Testis (tissue), 3 donors: ENCODE measurements around the gene POLR3H. TPM values are rescaled to one million over a fixed set of nuclear protein-coding genes. Genes with fewer than 3 reads are reported as not detected.

ENCODE experiments used
- DNase-seq: peaks from one replicate; pipeline ENCODE4 v3.0.0-alpha.2; 2019
- H3K27ac ChIP-seq, 2 donors: fragments of 200-600 bp; sonication (generic); one replicate each; pipeline ENCODE4 v1.5.1; 2019
- H3K27me3 ChIP-seq: fragments of 200-600 bp; sonication (generic); one replicate; pipeline ENCODE4 v1.5.1; 2019
- H3K36me3 ChIP-seq: fragments of 200-600 bp; sonication (generic); one replicate; pipeline ENCODE4 v1.5.1; 2017; ENCODE audit warnings: low read depth; ENCODE audit errors: missing control alignments
- H3K4me1 ChIP-seq: fragments of 200-600 bp; sonication (generic); one replicate; pipeline ENCODE4 v1.5.1; 2019
- H3K4me3 ChIP-seq, 2 donors: fragments of 200-600 bp; sonication (generic); one replicate each; pipeline ENCODE4 v1.5.1; 2017 to 2019
- H3K9me3 ChIP-seq: fragments of 200-600 bp; sonication (generic); one replicate; pipeline ENCODE4 v1.5.1; 2017
- CTCF ChIP-seq, 3 experiments: fragments of 450-650 bp in 2 of 3; fragments of 200-600 bp in 1 of 3; sonication (generic) in 1 of 3; IDR thresholded peaks; one replicate each; pipeline ENCODE4 v1.5.1; 2016 to 2019; ENCODE audit warnings: antibody characterized with exemption in 3 of 3, mild to moderate bottlenecking in 2 of 3, moderate library complexity in 1 of 3
- POLR2A ChIP-seq: fragments of 450-650 bp; IDR thresholded peaks from one replicate; pipeline ENCODE4 v1.6.1; 2017; ENCODE audit warnings: antibody characterized with exemption, mild to moderate bottlenecking, moderate library complexity
- WGBS, 2 donors: methylation state at CpG; one replicate each; pipeline ENCODE4 v1.1.5; 2018; 5-methylcytosine and 5-hydroxymethylcytosine counted together
- intact Hi-C: fragments of 100-400 bp; cut with DNase I; formaldehyde crosslinking; loops from one replicate; pipeline ENCODE4 v1.15.1; 2023; ENCODE audit warnings: low total_unique reads
- polyA plus RNA-seq: library from polyadenylated mRNA; stranded (reverse); fragments of 350-450 nt; fragmentation: Illumina TruSeq; extraction: RNeasy Lipid Tissue Mini Kit (QIAGEN cat#74804); gene quantifications from one replicate; pipeline ENCODE4 v1.2.3, GENCODE V29; 2014; ENCODE audit warnings: low read depth, low replicate concordance; ENCODE audit not compliant: insufficient read depth
- total RNA-seq, 2 donors: library from RNA; depleted of rRNA; stranded (reverse); fragments of >200 nt; gene quantifications; one replicate each; pipeline ENCODE4 v1.2.3, GENCODE V29; 2016

The POLR3H gene
- total and polyA plus RNA-seq, 3 donors from 2014 or later, result 23.3 to 38.9 (median 24.6) TPM

- Histone ChIP-seq H3K9me3 (no peaks in the 10 kb centered on the region), H3K36me3 (no peaks in the 10 kb centered on the region), H3K4me3 (no peak overlapping the region), H3K27me3 (no peaks in the 10 kb centered on the region), H3K27ac (peak overlapping the region in 1 of 2 donors; percentile 72), H3K4me1 (peaks cover 40% of the 10 kb centered on the region)
- 47 to 57% methylated on average over 18 to 19 of the region's 19 CpGs for WGBS, 2 donors
- TF ChIP-seq POLR2A (no peak), CTCF (IDR thresholded peaks at IDR 0.05) (no peak)
- peak; percentile 90 for DNase-seq
- intact Hi-C loops, result no loop called here
Measured at GRCh38 chr22:41557401-41558240, 13.4 kb upstream of the POLR3H start.

GRCh38 chr22:41556561-41556960, 12.3 kb upstream of the POLR3H start:
- Histone ChIP-seq H3K9me3 (no peaks in the 10 kb centered on the region), H3K27ac (no peak overlapping the region), H3K27me3 (no peaks in the 10 kb centered on the region), H3K4me3 (no peak overlapping the region), H3K4me1 (peaks cover 37% of the 10 kb centered on the region), H3K36me3 (no peaks in the 10 kb centered on the region)
- TF ChIP-seq CTCF (IDR thresholded peaks at IDR 0.05) (no peak), POLR2A (no peak)
- intact Hi-C loops, result no loop called here
- no peak for DNase-seq
- WGBS, 2 donors, result 81 to 92% methylated on average over 10 of the region's 10 CpGs

GRCh38 chr22:41555325-41555982, 11.2 kb upstream of the POLR3H start:
- intact Hi-C loops, result no loop called here
- Histone ChIP-seq H3K4me3 (no peak overlapping the region), H3K27me3 (no peaks in the 10 kb centered on the region), H3K27ac (no peak overlapping the region), H3K4me1 (peaks cover 33% of the 10 kb centered on the region), H3K36me3 (no peaks in the 10 kb centered on the region), H3K9me3 (no peaks in the 10 kb centered on the region)
- peak; percentile 75 for DNase-seq
- WGBS, 2 donors, result 53 to 78% methylated on average over 4 to 7 of the region's 7 CpGs
- no peak for TF ChIP-seq POLR2A
- no peak for TF ChIP-seq CTCF (IDR thresholded peaks at IDR 0.05)

- intact Hi-C loops, result no loop called here
- 71 to 73% methylated on average over 10 of the region's 11 CpGs for WGBS, 2 donors
Measured at GRCh38 chr22:41551877-41552582, 7.8 kb upstream of the POLR3H start.

More at GRCh38 chr22:41551877-41552582, 7.8 kb upstream of the POLR3H start:
- no peaks in the 10 kb centered on the region for H3K36me3 ChIP-seq
- no peak for TF ChIP-seq POLR2A
- TF ChIP-seq CTCF (IDR thresholded peaks at IDR 0.05), result no peak
- no peak overlapping the region for H3K27ac ChIP-seq
- no peak overlapping the region for H3K4me3 ChIP-seq
- H3K9me3 ChIP-seq, result no peaks in the 10 kb centered on the region
- peaks cover 12% of the 10 kb centered on the region for H3K4me1 ChIP-seq
- H3K27me3 ChIP-seq, result no peaks in the 10 kb centered on the region
- DNase-seq, result no peak
